PC-3 (cell line): ENCODE data around the gene NDUFAF5. TPM values are rescaled to one million over a fixed set of nuclear protein-coding genes. Genes with fewer than 3 reads are reported as not detected.

Experiments used
- ATAC-seq: fragments of 200-7000 bp; cut with Tn5 transposase; 2 replicates; pipeline ENCODE4 v1.9.1; 2020; ENCODE audit warnings: mild to moderate bottlenecking, moderate library complexity
- BruUV-seq: library from RNA; stranded (reverse); fragments of 400-500 nt; replicated peaks from 2 replicates; lab custom pipeline; 2021; lab: Mats Ljungman, UMichigan
- CTCF ChIA-PET: fragments of 300-600 bp; sonication (Branson Sonifier 250); formaldehyde crosslinking; loops from one replicate; lab custom pipeline; 2022; ENCODE audit warnings: antibody characterized with exemption; lab: Charles Lee
- POLR2A ChIA-PET: fragments of 300-600 bp; sonication (Branson Sonifier 250); formaldehyde crosslinking; loops from one replicate; lab custom pipeline; 2022; ENCODE audit warnings: antibody characterized with exemption; ENCODE audit not compliant: unreplicated experiment; lab: Charles Lee
- DNase-seq: peaks from one replicate; pipeline ENCODE4 v3.0.0-alpha.2; 2015
- H2AFZ ChIP-seq: fragments of 300-600 bp; sonication (generic); 2 replicates; pipeline ENCODE4 v1.6.0; 2016; ENCODE audit warnings: antibody characterized with exemption, low read length
- H3F3A ChIP-seq: fragments of 300-600 bp; sonication (generic); one replicate; pipeline ENCODE4 v1.6.0; 2017; ENCODE audit warnings: antibody characterized with exemption, low read length, control low read depth, mild to moderate bottlenecking; ENCODE audit not compliant: unreplicated experiment
- H3K27ac ChIP-seq: fragments of 300-600 bp; sonication (generic); 2 replicates; pipeline ENCODE4 v1.5.1; 2016; ENCODE audit warnings: mild to moderate bottlenecking, low read length
- H3K27me3 ChIP-seq: fragments of 300-600 bp; sonication (generic); 2 replicates; pipeline ENCODE4 v1.6.1; 2016; ENCODE audit warnings: low read length, mixed read lengths
- H3K36me3 ChIP-seq: fragments of 300-600 bp; sonication (generic); 2 replicates; pipeline ENCODE4 v1.6.1; 2016; ENCODE audit warnings: low read depth, mixed run types, low read length, mixed read lengths
- H3K4me1 ChIP-seq: fragments of 300-600 bp; sonication (generic); 2 replicates; pipeline ENCODE4 v1.5.1; 2016; ENCODE audit warnings: low read length; ENCODE audit not compliant: insufficient read depth
- H3K4me2 ChIP-seq: fragments of 300-600 bp; sonication (generic); 2 replicates; pipeline ENCODE4 v1.6.0; 2016; ENCODE audit warnings: low read length
- H3K4me3 ChIP-seq: fragments of 300-600 bp; sonication (generic); 2 replicates; pipeline ENCODE4 v1.5.1; 2016; ENCODE audit warnings: mild to moderate bottlenecking, low read length, mixed read lengths
- H3K79me2 ChIP-seq: fragments of 300-600 bp; sonication (generic); 2 replicates; pipeline ENCODE4 v1.6.1; 2017; ENCODE audit warnings: low read length, mixed read lengths
- H3K9ac ChIP-seq: fragments of 300-600 bp; sonication (generic); 2 replicates; pipeline ENCODE4 v1.6.0; 2016; ENCODE audit warnings: mild to moderate bottlenecking, low read length
- H3K9me2 ChIP-seq: fragments of 300-600 bp; sonication (generic); replicated peaks from 2 replicates; pipeline ENCODE4 v1.6.1; 2016; ENCODE audit warnings: mixed run types, low read length, mixed read lengths
- H3K9me3 ChIP-seq: fragments of 300-600 bp; sonication (generic); 2 replicates; pipeline ENCODE4 v1.6.1; 2016; ENCODE audit warnings: low read length, mixed read lengths
- H4K20me1 ChIP-seq: fragments of 300-600 bp; sonication (generic); 2 replicates; pipeline ENCODE4 v1.6.1; 2016; ENCODE audit warnings: low read length, mixed read lengths
- CTCF ChIP-seq: fragments of 300-600 bp; sonication (generic); conservative IDR thresholded peaks from 2 replicates; pipeline ENCODE4 v1.5.1; 2017; ENCODE audit warnings: antibody characterized with exemption, low read depth, mild to moderate bottlenecking, low read length
- EZH2 ChIP-seq: fragments of 300-600 bp; sonication (generic); IDR thresholded peaks from one replicate; pipeline ENCODE4 v1.6.1; 2017; ENCODE audit warnings: antibody characterized with exemption, mild to moderate bottlenecking, low read length; ENCODE audit not compliant: unreplicated experiment
- EZH2phosphoT487 ChIP-seq: fragments of 300-600 bp; sonication (generic); IDR thresholded peaks from 2 replicates; pipeline ENCODE4 v1.6.1; 2018; ENCODE audit warnings: mild to moderate bottlenecking, antibody characterized with exemption, low read length, borderline replicate concordance
- intact Hi-C: fragments of 100-400 bp; cut with micrococcal nuclease; formaldehyde crosslinking; loops from 2 replicates; pipeline ENCODE4 v1.9.0; 2023
- total RNA-seq: library from RNA; depleted of rRNA; stranded (reverse); fragments of >200 nt; gene quantifications from 2 replicates; pipeline ENCODE4 v1.2.3, GENCODE V29; 2014

Gene NDUFAF5
- total RNA-seq, 1 experiment from 2014 or later: 29.0 TPM

GRCh38 chr20:13790708-13791107, 5.9 kb downstream of the NDUFAF5 start:
- ATAC-seq: no peak
- H3K4me1 ChIP-seq: peaks cover 12% of the 10 kb centered on the region
- peaks cover 30% of the 10 kb centered on the region for H3K79me2 ChIP-seq
- no peaks in the 10 kb centered on the region for H3K9me2 ChIP-seq
- TF ChIP-seq CTCF (no peak), EZH2 (no peak), EZH2phosphoT487 (no peak)
- no peak overlapping the region for H3K27ac ChIP-seq
- no peaks in the 10 kb centered on the region for H3K27me3 ChIP-seq
- intact Hi-C loops: no loop called here
- no TSS peak for BruUV-seq
- no peak for DNase-seq
- peaks cover 68% of the 10 kb centered on the region for H3K36me3 ChIP-seq
- H4K20me1 ChIP-seq: no peaks in the 10 kb centered on the region
- no peak overlapping the region for H3K9ac ChIP-seq
- H3K4me3 ChIP-seq: no peak overlapping the region
- H3K4me2 ChIP-seq: no peak overlapping the region
- ChIA-PET CTCF (no interaction called here), POLR2A (no interaction called here)
- H2AFZ ChIP-seq: no peak overlapping the region
- H3F3A ChIP-seq: no peaks in the 10 kb centered on the region
- H3K9me3 ChIP-seq: no peaks in the 10 kb centered on the region

GRCh38 chr20:13791540-13792459, 7.0 kb downstream of the NDUFAF5 start:
- H3K9ac ChIP-seq: no peak overlapping the region
- H3K4me1 ChIP-seq: peaks cover 6% of the 10 kb centered on the region
- BruUV-seq: no TSS peak
- no peaks in the 10 kb centered on the region for H3K27me3 ChIP-seq
- ChIA-PET POLR2A (no interaction called here), CTCF (no interaction called here)
- H2AFZ ChIP-seq: no peak overlapping the region
- no peak overlapping the region for H3K27ac ChIP-seq
- TF ChIP-seq EZH2phosphoT487 (no peak), CTCF (no peak), EZH2 (no peak)
- H3K9me2 ChIP-seq: no peaks in the 10 kb centered on the region
- H3F3A ChIP-seq: no peaks in the 10 kb centered on the region
- H3K4me2 ChIP-seq: no peak overlapping the region
- peaks cover 19% of the 10 kb centered on the region for H3K79me2 ChIP-seq
- intact Hi-C loops: no loop called here
- H3K36me3 ChIP-seq: peaks cover 78% of the 10 kb centered on the region
- H3K4me3 ChIP-seq: no peak overlapping the region
- ATAC-seq: no peak
- no peak for DNase-seq
- H3K9me3 ChIP-seq: no peaks in the 10 kb centered on the region
- H4K20me1 ChIP-seq: no peaks in the 10 kb centered on the region

DNA sequence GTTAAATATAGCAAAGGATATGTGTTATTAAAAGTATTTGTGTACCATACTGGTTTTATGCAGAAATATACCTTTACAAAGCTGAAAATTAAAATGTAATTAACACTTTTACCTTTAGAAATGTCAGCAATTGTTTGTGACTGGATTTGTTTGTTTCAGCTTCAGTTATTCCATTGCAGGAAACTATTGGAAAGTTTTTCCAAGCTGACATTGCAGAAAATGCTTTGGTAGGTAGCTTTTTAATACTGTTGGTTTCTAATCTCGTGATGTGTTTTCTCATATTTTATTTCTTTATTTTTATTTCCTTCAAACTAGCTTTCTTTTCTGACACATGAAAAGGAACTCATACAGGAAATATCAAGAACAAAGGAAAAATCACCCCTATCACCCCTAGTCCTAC, 8.2 kb downstream of the NDUFAF5 start:
- no peaks in the 10 kb centered on the region for H3K9me2 ChIP-seq
- ChIA-PET POLR2A (no interaction called here), CTCF (no interaction called here)
- TF ChIP-seq CTCF (no peak), EZH2phosphoT487 (no peak), EZH2 (no peak)
- ATAC-seq (no peak), DNase-seq (no peak)
- no peaks in the 10 kb centered on the region for H3K4me1 ChIP-seq
- peaks cover 78% of the 10 kb centered on the region for H3K36me3 ChIP-seq
- H3F3A ChIP-seq: no peaks in the 10 kb centered on the region
- no peaks in the 10 kb centered on the region for H3K9me3 ChIP-seq
- no peak overlapping the region for H3K4me3 ChIP-seq
- no peaks in the 10 kb centered on the region for H4K20me1 ChIP-seq
- no peak overlapping the region for H3K27ac ChIP-seq
- no peak overlapping the region for H3K4me2 ChIP-seq
- intact Hi-C loops: no loop called here
- BruUV-seq: no TSS peak
- no peaks in the 10 kb centered on the region for H3K27me3 ChIP-seq
- H2AFZ ChIP-seq: no peak overlapping the region
- no peak overlapping the region for H3K9ac ChIP-seq
- H3K79me2 ChIP-seq: peaks cover 7% of the 10 kb centered on the region
